HG03521 (cell line): ENCODE measurements around the gene LRRC8C.
A peak's percentile ranks its signal among the peaks of the same experiment; 100 is the strongest.

Experiments
- ATAC-seq: cut with Tn5 transposase; IDR thresholded peaks from one replicate; pipeline ENCODE4 v1.9.1; 2021; ENCODE audit warnings: mild to moderate bottlenecking, moderate library complexity; ENCODE audit not compliant: unreplicated experiment

LRRC8C gene

DNA sequence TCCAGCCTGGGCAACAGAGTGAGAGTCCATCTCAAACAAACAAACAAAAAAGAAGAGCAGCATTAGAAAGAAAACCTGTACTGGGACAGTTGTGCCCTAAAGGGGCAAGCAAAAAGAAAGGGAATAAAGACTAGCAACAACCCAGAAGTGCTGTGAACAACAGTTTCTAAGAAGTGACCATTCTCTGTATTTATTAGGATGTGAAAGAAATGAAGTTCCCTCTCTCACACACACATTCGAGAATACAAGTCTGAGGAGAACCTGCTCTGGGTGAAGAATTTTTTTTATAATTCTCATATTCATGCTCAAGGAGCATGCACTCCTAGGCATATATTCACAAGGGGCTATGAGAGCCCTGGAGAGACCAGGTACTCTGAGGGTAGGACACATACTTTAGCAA, 128.4 kb downstream of the LRRC8C start:
- no peak for ATAC-seq

GRCh38 chr1:89761901-89762300, 129.0 kb downstream of the LRRC8C start:
- no peak for ATAC-seq

- ATAC-seq, result peak; percentile 6
Observed at GRCh38 chr1:89762386-89762778, 129.5 kb downstream of the LRRC8C start.

DNA sequence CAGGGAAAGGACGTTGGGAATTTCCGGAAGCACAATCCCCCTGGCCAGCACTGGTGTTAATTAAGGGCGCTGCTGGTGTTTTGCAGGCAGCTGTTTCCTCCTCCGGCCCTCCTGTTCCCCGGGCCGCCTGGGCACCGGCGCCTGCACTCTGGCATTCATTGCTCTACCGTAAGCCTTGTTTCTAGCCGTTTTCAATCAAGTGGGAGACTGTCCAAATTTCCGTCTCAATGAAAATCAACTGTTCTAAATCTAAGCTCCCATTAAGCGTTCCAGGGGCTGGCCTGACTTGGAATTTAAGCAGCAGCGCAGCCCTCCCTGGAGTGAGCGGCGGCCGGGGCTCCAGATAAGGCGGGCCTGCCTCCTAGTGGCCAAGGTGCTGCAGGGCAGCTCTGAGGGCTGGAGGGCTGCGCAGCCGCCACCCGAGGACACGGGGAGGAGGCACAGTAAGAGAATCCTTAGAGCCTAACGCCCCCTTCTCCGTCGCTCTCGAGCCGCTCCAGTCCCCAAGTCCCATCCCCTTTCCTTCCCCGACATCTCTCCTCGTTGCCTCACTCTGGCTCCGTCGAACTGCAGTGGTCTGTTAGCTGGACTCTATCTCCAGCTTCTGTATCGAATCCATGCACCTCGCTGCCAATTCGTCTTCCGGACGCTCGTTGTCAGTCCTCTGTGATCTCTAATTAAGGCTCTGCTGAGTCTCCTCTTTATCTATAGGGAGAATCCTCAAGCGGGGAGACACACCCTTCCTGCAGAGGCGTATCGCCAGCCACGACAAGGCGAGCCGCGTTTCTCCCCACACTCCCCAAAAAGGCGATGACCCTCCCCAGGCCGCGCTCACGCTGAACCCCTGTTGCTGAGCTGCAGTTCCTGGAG, 130.1 kb downstream of the LRRC8C start:
- ATAC-seq, result peak; percentile 99

DNA sequence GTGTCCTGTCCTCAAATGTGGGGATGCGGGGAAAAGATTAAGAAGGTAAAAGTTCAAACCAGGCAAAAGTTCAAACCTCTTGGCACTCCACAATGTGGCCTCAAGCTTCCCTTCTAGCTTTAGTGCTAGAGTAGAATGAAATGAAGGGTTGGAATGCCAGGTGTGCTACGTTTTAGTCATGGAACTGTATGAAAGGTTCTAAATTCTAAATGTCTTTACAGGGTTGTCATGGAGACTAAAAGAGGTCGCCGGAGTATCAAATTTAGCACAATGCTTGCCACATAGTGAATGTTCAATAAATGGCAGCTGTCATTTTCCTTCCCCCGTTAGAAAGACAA, 130.7 kb downstream of the LRRC8C start:
- ATAC-seq, result no peak

DNA sequence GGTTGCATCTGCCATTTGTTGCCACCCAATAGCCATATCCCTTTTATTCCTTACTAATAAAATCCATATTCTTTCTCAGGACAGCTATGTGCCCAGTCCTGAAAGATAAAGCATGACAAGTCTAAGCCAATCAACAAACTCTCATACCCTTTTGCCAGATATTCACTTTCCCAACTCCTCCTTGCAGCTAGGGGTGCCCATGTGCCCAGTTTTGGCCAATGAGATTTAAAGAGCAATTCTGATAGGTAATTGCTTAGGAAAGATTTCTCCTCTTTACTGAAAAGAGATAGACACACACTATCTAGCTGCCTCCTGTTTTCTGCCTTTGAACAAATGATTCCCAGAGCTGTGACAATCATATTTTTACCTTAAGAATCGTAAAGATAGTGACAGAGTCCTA, 132.9 kb downstream of the LRRC8C start:
- ATAC-seq, result no peak

DNA sequence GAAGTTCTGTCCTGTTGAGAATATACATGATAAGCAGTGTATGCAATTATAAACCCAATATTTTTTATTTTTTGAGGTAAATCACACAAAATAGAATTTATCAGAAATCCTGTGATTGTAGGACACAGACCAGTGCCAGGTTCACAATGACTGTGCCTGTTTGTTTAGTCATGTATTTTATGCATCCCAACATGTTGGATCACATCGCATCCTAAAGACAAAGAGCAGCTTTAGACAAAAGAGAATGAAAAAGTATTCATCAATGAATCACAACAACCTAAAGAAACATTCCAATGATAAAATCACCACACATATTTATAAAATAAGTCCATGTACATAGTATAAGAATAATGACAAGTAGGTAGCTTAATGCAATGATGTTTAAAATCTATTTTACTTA, 134.7 kb downstream of the LRRC8C start:
- ATAC-seq, result no peak
